T-helper 2 cell (primary cell): ENCODE results near the gene DGKG.

Experiments used
- DNase-seq, 5 experiments: peaks; one replicate each; pipeline versions ENCODE4 v3.0.0 to v3.0.0-alpha.2; 2012 to 2022

DGKG gene

DNA sequence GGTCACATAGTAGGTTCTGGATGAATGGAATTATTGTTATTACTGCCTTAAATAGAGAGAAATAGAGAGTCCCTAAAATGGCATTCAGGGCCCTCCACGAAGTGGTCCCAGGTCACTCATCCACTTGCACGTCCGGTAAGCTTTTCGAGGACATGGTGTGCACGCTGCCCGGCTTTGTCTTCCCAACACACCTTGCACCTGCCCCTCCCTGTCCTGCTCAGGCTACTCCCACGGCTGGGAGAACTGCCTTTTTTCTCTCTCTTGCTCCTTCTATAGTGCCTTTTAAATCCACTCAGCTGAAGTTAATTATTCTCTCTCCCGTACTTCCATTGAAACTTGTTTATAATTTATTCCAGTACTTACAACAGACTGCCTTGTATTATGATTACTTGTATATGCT is 5.6 kb upstream of the DGKG start:
- DNase-seq, result no peak

DNA sequence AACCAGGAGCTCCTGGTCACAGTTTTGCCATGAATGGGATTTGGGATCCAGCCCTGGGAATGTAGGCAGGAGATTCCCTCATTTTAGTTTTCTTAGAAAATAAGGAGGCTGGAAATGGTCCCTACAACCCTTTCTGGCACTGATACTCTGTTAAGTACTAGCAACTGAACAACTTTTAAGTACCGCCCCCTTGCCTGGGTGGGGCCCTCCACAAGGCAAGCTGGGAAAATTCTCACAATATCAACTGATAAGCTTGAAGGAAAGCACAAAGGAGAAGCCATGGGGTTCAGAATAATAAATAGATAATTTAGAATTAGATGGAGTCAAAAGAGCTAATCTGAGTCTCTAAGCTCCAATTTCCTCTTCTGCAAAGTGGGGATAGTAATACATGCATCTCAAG is 4.2 kb upstream of the DGKG start:
- no peak for DNase-seq

DNA sequence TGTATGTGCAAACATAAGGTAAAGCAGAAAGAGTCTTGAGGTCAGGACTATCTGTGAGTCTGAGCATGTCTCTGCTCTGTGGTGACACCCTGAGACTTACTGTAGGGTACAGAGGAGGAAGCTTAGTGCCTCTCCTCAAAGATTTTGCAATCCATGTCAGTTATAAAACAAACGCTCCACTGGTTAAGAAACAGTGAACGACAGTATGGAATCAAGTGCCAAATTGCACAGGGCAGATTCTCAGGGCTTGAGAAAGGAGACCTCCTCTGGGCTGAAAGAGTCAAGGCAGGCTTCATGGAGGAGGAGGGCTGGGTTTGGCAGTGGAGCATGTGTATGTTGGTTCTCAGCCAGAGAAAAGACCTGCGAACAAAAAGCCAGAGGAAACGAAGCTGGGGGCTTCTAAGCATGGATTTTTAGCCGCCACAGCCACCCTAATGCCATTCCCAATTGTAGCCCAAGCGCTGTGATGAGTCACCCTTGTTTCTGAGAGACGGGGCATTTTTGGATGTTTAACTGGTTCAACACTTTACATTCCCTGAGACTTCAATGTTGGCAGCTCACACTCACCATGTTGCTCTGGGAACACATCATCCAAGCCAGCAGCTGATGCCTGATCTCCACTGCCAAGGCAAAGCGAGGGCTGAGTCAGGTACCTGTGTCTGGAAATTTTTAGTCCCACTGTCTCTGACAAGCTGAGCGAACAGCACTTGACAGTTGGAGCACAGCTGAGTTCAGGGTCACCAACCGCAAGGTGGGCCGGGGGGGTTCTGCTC is 3.4 kb upstream of the DGKG start:
- no peak for DNase-seq

DNA sequence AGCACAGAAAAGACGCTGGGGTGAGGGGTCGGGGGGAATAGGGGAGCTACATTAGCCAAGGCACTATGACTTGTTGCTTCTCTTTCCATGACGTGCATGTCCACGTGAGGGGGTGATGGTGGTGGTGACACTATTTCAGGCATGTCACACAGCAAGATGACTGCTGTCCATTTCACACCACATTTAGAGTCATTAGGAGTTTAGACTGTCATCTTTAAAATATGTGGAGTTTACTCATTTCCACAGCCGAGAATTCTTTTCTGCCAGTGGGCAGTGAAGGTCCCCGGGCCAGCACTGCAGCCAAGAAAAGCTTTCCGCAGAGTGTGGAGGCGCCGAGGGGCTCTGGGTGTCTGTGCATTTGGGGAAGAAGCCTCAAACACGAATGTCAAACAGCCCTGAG is 954 bp upstream of the DGKG start:
- DNase-seq, result no peak

DNA sequence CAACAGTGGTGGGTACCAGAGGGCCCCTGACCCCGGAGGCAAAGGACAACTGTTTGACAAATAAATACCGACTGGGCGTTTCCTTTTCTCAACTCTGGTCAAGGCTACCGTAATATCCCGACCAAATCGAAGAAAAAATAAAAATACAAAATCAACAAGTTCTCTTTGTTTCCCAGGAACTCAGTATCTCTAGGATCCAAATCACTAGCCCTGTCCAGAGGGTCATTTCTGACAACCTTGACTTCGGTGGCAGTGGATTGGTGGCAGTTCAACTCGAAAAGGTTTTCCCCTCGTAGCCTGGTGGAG is 456 bp upstream of the DGKG start:
- no peak for DNase-seq

DNA sequence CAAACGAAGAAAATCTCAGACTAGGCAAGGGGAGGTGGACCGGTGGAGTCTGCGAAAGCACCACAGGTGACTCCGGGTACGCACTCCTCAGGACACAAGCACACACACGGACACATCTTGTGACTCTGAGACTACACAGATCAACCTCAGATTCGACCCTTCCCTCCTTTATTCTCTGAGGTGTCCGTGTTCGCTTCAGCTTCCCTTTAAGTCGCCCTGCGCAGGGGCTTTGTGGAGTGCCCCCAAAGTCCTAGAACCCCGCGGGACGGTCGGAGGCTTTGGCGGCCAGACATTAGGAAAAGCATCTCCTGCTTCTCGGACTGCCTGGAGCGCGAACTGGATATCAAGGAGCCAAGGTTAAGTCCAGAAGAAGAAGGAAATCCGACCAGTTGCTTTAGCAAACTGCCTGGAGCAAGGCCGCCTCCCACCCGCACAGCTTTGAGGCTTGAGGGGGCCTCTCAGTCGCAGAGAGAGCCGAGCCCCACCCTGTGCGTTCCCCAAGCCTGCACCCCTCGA is 730 bp downstream of the DGKG start:
- no peak for DNase-seq

DNA sequence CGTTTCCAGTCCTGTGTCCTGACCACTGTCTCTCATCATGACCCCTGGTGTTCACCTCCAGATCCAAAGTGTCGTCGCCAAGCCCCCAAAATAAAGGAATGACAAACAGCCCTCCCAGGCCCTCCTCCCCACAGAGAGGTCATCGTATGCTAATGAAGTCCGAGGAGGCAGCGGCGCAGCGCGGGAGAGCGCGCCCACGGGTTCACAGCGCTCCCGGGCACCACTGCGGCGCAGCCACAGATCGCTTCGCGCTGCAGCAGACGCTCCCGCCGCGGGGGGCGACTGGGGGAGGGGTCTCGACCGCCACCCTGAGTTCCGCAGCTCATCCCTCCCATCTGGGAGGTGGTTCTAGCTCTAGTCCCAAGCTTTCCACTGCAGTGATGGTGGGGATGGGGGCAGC is 1.3 kb downstream of the DGKG start:
- DNase-seq, result no peak

DNA sequence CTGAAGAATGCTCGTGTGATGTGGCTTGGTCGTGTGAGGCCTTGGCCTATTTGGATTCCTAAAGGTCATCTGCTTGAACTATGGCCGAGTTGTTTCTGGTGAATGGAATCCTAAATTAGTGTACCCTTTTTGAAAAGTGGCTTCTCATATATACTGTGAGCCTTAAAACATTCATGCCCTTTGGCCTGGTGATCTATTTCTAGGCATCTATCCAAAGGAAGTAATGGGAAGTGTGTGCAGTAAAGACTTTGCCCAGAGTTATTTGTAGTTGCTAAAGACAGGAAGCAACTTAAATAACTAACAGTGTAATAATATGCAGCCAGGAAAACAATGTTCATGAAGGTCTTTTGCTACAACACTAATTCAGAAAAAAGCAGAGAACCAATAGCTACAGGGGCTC is 3.0 kb downstream of the DGKG start:
- DNase-seq, result no peak

DNA sequence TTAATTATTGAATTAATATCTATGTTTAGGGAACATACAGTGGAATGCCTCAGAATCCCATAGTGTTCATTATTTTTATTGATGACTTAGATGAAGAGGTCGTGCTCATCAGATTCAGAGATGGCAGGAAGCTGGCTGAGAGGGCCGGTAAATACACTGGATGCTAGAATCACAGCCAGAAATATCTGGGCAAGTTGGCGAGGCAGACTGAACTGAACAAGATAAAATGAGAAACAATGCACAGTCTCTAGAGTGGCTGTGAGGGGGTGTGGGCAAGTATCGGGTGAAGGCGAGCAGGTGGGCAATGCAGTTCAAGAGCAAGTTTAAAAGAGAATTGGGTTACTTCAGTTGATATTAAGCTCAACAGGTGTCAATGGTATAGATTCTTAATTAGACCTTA is 5.9 kb downstream of the DGKG start:
- DNase-seq, result no peak

DNA sequence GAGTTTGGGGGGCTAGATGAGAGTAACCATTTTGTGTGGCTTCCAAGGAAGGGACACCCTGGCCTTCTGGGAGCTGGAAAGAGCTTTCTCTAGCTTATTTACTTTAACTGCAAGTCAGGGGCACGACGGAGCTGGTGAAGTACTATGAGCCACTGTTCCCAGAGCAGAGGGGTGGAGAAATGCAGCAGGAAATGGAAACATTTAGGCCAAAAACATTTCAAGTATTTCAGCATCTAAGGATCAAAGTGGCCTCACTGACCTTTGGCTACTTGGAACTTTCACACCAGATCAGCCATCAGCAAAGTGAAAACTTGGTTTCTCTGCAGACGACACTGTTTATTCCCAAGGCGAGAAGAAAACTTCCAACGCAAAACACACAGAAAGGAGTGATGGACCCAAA is 7.9 kb downstream of the DGKG start:
- DNase-seq, result no peak

DNA sequence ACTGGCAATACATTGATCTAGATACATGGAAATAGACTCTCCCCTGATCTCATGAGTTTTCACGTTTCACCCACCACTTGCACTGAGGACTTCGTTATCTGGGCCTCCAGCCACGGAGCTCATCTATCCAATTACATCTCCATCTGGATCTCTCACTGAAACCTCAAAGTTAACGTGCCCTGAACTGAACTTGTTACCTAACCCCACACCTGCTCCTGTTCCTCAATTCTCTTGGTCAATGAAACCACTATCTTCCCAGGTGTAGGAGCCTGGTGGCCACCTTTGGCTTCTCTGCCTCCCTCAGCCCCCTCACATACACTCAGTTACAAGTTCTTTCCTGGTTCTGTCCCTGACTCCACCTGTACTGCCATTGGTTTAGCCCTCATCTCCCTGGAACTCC is 9.7 kb downstream of the DGKG start:
- DNase-seq, result no peak

DNA sequence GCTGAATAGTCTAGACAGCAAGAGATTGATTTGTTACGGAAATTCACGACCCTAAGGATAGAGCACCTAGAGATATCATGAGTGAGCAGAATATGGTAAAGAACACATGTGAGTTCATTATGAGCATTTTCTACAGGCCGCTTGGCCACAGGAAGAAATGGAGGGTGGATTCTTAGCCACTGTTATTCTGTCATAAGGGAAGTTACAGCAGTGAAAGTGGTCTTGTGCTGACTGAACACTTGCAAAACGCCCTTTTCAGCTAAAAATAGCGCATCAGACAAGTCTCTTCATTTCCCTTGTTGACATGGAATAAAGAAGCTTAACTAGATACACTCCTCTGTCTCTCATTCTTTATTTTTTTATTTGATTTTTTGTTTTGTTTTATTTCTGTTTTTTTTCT is 19.8 kb downstream of the DGKG start:
- DNase-seq, result no peak

DNA sequence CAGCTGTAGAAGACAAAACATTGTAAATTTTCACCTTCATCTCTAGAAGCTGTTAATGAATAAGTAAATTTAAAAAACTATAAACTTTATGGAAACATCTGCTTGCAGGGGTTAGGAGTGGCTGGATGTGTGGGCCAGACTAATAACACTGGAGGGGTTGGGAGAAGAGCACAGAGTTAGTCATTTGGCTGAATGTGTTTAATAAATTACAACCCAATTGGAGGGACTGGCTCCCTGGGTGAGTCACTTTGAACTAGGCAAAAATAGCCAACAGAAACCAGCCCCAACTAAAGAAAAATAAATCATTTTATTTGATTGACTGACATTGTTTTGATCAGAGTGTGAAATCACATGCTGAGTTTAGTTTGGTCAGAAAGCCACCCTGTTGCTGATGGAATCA is 21.8 kb downstream of the DGKG start:
- DNase-seq, result no peak

DNA sequence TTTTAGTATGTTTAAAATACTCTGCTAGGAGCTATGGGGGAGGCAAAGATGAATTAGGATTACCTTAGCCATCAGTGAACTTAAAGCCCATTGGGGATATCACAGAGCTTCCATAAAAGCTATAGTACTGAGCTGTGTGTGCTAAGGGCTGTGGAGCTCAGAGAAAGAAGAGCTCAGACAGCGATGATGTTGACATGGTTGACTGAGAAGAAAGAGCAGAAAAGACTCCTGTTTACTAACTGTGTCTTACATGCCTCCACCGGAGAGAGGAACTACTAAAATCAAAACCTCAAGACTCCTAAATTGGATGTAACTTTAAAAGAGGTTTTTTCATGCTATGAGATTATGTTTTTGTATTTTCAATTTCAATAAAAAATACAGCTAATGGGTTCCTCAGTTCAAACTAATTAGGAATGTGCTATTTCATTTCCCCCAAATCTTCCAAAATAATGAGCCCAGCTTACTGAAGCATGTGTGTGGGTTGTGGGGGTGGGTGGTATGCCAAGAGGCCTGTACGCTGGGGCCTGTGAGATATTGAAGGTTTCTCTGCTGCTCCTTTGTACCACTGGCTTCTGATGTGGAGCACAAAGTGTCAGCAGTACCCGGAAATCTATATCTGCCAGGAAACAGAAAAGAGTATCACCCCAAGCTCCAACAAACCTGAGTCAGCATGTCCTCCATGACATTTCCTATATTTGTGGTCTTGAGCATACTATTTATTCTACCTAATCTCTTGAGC is 22.7 kb downstream of the DGKG start:
- DNase-seq, result no peak

DNA sequence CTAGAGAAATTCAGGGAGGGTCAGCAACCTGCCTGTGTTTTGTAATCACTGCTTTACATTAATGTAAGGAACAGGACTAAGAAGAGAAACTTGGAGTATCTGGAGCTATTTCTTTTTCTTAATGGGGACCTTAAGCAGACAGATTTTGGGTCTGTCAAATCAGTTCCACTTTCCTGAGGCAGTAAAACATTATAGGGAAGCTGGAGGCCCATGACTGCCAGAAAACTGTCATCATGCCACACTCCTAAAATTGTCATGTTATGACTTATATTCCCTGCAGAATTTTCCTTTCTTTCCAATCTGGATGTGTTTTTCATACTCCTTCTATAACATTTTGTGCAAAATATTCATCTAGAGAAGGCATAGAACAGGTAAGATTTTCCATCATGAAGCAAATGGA is 28.8 kb downstream of the DGKG start:
- DNase-seq, result no peak

DNA sequence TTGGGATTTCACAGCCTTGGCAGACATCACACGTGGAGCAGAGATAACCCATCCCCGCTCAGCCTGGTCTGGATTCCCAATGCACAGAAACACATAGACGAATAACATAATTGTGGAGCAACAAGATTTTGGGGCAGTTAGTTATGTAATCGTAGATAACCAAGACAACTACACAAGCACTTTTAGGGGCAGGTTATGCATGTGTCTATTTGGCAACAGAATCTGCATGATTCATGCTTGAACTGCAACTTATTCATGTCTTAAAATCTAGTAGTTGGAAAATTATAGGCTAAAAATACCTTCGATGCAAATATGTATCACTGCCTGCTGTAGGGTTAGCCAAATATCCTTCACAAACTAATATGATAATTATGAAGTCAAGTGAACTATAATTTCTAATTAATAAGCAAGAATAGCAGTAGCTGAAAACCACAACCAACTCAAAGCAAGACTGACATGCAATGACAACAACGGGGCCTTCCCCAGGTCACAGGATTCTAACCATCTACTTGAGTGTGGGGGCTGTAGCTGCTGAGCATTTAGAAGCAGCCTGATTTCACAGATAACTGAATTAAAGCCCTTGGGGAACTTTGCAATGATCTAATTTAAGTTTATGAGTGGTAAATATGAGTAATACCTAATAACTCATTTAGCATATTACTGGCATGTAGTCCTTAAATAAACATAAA is 31.1 kb downstream of the DGKG start:
- no peak for DNase-seq

DNA sequence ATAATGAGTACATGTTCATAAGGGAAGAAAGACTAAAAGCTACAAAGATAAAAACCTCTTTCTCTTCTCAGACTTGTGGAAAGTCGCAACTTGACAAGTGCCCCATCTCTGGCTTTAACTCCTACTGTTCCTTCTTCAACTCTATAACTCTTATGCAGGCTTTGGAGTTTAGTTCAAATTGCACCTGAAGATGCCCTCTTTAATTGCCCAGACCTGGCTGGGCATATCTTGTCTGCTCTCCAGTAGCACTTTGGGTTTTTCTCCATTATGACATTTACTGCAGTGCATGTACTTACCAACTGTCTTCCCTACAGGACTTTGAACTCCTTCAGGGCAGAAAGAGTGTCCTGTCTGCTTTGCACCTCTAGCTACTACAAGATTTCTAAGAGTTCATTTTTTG is 32.4 kb downstream of the DGKG start:
- no peak for DNase-seq

DNA sequence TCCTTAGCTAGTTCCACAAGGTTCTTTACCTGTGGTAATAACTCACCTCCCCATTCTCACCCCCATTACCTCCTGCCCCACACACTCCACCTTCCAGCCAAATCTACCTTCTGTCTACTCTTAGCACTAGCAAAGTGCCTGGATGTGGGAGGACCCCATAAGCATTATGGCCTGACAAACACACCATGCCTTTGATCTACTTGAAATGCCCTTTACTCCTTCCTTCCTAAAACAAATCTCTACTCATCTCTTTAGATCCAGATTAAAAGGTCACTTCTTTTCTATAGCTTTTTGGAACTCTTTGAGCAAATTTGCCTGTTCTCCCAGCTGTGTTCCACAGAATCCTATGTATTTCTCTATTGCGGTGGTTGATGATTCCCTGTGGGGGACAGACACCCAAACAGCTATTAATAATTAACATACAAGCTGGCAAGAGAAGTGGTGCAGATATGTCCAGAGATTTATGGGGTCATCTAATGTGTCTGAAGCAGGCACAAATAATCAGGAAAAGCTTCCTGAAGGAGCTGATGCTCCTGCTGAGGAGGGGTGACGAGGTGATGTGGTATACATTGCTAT is 34.0 kb downstream of the DGKG start:
- no peak for DNase-seq

DNA sequence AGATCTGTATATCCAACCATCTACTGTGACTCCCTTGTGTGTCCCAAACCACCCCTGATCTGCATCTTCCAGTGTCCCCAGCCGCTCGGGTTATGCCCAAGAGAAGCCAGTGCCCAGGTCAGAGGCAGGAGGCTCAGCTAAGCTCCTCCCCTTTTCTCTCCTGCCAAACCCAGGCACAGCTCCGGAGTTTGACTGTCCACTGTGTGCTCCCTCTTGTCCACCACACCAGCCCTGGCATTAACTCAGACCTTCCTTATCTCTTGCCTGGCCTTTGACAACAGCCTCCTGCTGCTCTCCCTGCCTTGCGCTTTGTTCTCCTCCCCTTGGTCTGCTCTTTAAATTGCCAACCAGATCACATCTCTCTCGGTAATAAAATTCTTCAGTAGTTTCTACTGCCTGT is 39.3 kb downstream of the DGKG start:
- DNase-seq, result no peak

DNA sequence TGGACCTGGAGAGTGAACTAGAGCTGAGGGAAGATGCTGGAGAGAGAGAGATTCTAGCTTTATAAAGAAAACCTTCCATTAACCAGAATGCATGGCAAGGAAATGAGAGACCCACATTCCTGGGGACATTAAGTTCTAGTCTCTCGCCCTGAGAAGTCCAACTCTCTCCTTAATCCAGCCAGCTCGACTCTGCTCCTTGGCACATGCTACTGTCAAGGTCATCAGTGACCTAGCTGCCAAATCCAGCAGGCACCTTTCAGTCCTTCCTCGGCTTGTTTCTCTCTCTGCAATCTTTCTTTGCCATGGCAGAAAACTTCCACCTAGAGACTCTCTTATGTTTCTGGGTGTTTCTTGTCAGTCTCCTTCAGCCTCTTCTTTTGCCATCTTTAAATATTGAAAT is 40.3 kb downstream of the DGKG start:
- no peak for DNase-seq

DNA sequence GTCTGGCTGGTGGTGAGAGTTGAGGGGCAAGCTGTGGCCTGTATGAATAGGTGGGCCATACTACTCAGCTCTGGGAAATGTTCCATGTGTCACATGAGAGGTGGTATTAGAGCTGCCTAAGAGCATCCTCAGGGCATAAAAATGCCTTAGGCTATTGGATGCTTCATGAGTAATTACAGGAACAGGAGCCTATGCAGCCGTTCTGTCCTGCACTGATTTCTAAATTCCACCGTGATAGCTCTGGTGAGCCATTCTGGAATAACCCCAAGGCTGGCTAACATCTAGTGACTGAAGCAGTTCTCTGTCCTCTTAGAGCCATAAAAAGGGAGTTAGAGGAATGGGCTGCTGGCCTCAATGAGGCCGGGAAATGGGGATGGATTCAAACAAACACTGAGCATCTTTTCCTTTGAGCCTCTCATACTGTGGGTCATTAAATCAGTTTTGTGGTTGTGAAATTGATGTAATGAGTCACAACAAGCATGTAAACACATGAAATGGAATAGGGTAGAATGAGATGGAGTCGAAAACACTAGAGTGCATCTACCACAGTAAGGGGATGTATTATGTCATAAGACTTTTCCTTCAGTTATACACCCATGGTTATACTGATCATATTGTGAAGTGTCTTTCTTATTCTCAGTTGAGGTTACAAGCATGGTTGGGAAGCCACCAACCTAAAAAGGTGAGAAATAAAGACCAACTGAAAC is 41.0 kb downstream of the DGKG start:
- no peak for DNase-seq

DNA sequence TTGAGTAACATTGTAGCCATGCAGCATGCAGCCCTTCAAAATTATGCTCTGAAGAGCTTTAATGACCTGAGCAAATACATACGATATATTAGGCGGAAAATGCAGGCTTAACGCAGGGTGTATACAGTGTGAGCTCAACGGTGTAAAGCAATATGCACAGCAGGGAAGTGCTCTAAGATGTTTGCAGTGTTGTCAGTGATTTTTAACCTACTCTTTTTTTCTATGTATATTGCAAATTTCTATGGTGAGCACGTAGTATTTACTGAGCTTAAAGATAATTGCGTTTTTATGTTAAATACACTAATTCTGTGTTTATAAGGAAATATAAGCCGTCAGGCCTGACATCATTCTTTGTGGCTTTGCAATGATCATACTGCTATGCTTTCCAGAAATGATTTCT is 42.1 kb downstream of the DGKG start:
- no peak for DNase-seq

DNA sequence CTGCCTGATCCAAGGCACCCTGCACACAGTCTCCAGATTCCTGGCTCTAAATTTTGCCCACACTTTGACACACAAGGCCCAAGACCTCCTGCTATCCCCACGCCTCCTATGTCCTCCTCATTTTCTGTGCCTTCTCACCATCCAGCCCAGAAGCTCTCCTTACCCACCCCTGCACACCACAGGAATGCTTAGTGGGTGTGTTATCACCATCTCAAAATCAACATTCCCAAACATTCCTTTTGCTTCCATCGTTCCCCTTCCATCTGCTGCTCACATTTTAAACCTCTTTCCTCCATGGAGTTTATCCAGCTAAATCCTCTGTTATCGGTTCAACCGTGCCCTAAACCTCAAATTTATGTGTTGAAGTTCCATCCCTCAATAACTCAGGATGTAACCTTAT is 43.9 kb downstream of the DGKG start:
- DNase-seq, result no peak
